Stromal cell of bone marrow (primary cell): ENCODE results near the gene CMTM2.
"Not testable (repeated sequence)": the region's sequence is repeated elsewhere in the genome, so short reads cannot be mapped to it uniquely, and the experiment has no call there.

Experiments used
- DNase-seq: peaks from one replicate; pipeline ENCODE4 v3.0.0-alpha.2; 2012; ENCODE audit warnings: low read depth

CMTM2 gene

DNA sequence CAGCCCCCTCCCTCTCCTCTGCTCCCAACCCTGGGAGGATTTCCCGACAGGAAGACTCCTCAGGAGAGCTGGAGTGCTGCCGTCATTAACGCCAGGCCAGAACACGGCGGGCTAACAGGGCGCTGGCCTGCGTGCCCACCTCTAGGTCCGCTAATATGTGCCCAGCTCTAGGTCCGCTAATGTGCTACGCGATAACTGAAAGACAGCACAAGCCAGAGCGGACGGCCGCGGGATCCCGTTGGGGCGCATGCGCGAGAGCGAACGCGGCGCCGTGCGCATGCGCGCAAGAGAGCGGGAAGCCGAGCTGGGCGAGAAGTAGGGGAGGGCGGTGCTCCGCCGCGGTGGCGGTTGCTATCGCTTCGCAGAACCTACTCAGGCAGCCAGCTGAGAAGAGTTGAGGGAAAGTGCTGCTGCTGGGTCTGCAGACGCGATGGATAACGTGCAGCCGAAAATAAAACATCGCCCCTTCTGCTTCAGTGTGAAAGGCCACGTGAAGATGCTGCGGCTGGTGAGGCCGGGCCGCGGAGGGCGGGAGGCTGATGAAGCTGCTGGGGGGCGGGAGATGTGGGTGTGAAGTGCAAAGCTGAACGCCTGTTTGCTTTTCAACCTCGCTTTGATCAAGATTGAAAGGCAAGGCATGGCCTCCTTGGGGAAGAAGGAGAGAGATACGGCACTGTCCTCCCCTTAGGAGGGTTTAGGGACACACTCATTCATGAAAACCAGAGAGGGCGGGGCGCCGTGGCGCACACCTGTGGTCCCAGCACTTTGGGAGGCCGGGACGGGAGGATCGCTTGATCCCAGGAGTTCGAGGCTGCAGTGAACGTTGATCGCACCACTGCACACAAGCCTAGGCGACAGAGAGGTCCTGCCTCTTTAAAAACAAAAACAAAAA, 26.7 kb upstream of the CMTM2 start, which contains the start of gene CKLF:
CKLF (plus strand) TSS at position 291 of the 892 bp plus-strand sequence; CDS start at position 431, 140 bp downstream.
- peak; percentile 73 for DNase-seq

DNA sequence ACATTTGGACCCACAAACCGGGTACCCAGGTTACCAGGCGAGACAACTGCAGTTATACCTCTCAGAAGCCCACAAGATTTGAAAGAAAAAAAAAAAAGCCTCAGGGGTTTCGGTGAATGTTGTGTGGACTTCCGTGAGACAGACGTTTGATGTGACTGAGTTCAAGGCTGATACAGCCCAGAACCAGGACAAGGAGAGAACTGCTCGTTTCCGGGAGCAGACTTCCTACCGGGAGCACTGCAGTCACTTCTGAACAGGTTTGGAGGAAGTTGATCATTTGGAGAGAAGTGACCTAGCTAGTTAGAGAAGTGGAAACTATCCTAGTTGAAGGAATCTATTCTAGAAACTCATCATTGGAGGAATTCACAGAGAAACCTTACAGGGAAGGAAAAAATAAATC, 26.0 kb upstream of the CMTM2 start:
- DNase-seq, result no peak

GRCh38 chr16:66554021-66554420, 25.2 kb upstream of the CMTM2 start:
- no peak for DNase-seq

DNA sequence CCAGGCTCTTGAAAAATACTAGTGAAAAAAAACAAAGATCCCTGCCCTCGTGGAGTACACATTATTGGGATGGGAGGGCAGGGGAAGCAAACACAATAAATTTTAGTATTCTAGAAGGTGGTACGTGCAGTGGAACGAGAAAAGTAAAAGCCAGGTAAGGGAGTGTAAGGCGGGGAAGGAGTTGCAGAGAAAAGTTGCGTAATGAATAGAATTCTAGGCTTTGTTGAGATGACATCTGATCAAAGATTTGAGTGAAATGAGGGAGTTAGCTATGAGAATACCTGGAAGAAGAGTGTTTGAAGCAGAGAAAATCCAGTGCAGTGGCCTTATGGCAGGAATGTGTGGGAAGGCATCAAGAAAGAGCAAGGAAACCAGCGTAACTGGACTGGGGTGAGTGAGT, 24.8 kb upstream of the CMTM2 start:
- DNase-seq, result no peak

DNA sequence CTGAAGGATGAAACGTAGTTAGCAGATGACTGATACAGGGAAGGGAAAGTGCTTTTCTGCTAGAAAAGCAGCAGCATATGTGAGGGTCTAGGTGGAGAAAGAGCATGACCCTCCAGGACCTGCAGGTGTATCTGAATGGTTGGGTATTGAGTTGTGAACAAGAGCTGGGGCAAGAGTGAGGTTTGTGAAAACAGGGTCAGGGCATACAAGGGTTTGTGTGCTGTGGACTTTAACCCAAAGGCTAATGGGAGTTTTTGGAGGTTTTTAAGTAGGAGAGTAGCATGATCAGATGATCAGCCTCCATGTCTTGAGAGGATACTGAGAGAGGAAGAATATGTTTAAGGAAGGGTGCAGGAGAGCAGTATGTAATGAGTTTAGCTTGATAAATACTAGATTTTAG, 19.2 kb upstream of the CMTM2 start:
- no peak for DNase-seq

DNA sequence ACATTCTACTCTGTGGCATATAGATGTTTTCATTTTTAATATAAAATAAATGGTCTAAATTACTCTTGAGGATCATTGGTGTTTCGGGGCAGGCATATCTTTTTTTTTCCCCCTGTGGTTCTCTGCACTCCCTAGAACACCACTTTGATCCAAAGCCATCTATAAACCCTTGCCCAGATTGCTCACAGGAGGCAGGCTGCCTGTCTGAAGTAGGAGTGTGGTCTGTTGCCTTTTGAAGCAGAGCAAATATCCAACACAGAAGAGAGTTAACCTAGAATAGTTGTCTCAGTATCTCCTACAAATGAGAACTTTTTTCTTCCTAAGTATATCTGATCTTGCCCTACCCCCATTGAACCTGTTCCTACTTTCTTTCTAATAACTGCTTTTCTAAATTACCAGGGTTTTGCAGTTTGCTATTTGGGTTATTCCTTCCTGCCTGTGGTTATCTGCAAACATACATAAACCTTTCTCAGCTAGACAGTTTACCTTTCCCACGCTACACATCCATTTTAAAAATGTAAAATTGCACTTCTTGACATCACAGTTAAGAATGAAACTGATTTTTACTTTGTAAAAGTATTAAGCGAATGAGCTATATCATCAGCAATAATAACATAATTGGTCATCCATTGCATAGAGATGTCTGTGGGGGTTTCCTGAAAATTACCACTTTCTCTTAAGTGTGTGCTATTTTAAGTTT, 17.7 kb upstream of the CMTM2 start:
- no peak for DNase-seq

- DNase-seq, result no peak
These were observed 16.9 kb upstream of the CMTM2 start for GRCh38 chr16:66562409-66562808.

DNA sequence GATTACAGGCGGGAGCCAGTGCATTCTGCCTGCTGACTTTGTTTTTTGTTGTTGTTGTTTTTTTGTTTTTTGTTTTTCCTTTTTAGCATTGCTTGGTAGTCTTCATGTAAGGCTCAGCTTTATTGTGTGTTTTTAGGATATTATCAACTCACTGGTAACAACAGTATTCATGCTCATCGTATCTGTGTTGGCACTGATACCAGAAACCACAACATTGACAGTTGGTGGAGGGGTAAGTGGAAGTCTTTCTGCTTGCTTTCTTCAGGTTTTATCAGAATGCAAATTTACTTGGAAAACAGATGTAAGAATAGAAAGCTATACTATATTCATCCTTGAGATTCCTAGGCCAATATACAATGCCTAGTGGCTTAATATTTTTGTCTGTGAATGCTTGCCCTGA, 16.3 kb upstream of the CMTM2 start:
- DNase-seq, result no peak

DNA sequence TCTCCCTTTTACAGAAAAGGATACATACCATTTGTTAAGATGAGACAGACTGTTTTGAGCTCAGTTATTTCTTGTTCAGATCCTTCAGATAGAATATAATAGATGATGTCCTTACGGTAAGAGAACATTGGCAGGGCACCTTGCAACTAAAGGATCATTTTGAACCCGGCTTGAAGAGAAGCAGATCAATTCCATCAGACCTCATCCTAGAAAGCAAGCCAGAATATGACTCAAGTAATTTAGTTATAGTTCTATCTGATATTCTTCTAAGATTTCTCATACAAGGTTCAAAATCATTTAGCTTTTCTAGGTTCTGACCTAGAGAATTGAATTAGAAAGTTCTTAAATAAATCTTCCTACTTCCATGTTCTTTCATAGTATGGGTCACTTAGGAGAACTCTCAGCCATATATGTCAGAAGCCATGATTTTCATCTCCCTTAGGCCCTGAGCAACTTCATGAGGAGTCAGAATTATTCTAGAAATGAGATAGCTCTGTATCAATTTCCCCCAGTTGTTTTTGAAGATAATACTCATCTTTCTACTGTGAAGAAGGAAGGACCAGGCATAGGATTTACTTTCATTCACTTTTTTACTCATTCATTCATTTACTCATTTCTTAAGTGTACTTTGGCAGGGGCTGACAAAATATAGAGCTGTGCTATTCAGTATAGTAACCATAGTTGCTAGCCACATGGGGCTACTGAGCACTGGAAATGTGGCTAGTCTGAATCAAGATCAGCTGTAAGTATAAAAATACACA, 15.5 kb upstream of the CMTM2 start:
- DNase-seq, result no peak

- DNase-seq, result no peak
These were observed 13.0 kb upstream of the CMTM2 start, which contains the start of gene CMTM1 for GRCh38 chr16:66566051-66566901. Gene CMTM1 (plus strand): TSS chr16:66566439. CDS start chr16:66566514, 75 bp downstream.

DNA sequence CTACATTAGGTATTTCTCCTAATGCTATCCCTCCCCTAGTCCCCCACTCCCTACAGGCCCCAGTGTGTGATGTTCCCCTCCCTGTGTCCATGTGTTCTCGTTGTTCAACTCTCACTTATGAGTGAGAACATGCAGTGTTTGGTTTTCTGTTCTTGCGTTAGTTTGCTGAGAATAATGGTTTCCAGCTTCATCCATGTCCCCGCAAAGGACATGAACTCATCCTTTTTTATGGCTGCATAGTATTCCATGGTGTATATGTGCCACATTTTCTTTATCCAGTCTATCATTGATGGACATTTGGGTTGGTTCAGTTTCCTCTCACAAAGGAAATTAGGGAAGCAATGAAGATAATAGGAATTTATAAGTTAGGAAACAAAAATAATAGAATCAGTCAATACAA, 12.0 kb upstream of the CMTM2 start:
- not testable (repeated sequence) for DNase-seq

DNA sequence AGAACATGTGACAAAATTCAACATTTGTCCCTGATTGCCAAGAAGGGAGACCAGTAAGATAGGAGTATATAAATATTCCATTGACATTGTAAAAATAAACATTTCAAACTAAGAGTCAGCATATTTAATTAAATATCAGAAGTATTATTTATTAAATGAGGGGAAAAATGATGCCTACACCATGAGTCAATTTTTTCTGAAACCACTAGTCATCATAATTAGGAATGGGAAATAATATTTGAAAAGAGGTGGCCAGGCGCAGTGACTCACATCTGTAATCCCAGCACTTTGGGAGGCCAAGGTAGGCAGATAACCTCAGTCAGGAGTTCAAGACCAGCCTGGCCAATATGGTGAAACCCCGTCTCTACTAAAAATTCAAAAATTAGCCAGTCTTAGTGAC, 10.9 kb upstream of the CMTM2 start:
- no peak for DNase-seq

- DNase-seq, result peak; percentile 63
These were observed 10.1 kb upstream of the CMTM2 start for GRCh38 chr16:66569131-66569530.

- no peak for DNase-seq
These were observed 9.3 kb upstream of the CMTM2 start for GRCh38 chr16:66569827-66570405.

DNA sequence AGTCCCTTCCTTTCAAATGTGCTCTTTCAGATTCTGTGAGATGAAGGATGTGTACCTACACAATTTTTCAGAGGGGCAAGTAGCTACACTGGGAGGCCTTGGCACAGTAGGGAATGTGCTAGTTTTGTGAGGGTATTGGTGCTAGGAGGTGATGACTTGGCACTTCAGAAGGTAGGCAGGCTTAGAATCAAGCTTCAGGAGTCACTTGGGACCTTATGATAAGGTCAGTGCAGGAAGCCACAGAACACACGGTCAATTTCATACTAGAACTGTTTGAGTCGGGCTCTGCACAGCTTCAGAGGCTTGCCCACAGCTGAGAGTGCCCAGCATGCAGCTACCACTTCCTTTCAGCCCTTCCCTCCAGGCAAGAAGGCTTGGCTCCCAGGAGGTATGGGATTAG, 6.9 kb upstream of the CMTM2 start:
- no peak for DNase-seq

GRCh38 chr16:66574081-66574480, 5.2 kb upstream of the CMTM2 start:
- no peak for DNase-seq

- no peak for DNase-seq
These were observed 4.7 kb upstream of the CMTM2 start for GRCh38 chr16:66574531-66574930.

- no peak for DNase-seq
These were observed 4.2 kb upstream of the CMTM2 start for GRCh38 chr16:66575060-66575459.

DNA sequence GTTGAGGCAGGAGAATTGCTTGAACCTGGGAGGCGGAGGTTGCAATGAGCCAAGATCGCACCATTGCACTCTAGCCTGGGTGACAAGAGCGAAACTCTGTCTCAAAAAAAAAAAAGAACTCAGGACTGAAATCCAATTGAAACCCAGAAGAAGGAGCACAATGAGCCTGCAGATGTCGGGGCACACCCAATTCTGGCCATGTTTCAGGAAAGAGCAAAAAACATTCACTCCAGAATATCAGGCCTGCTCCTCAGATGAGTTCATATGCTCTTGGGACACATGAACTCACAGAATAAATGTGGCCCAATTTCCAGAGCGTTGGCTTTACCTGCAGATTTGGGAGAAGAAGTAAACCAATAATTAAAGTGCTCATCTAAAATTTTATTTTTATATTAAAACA, 3.0 kb upstream of the CMTM2 start:
- peak; percentile 47 for DNase-seq

GRCh38 chr16:66580605-66581209, 1.4 kb downstream of the CMTM2 start:
- peak; percentile 76 for DNase-seq
